T-cell (primary cell): ENCODE measurements around the gene MAP2K6. TPM values are rescaled to one million over a fixed set of nuclear protein-coding genes. Genes with fewer than 3 reads are reported as not detected.

Experiments
- ATAC-seq, 4 experiments: fragments of 200-7000 bp in 3 of 4; fragments of 150-1000 bp in 1 of 4; cut with Tn5 transposase; replicated peaks in 1 of 4; 1 replicate in 3 of 4; 2 replicates in 1 of 4; pipeline ENCODE4 v1.10.0; 2021; ENCODE audit warnings: moderate library complexity in 3 of 4, mild to moderate bottlenecking in 2 of 4, moderate number of reproducible peaks in 1 of 4
- CTCF ChIA-PET, 2 donors: fragments of 300-600 bp; sonication (Branson Sonifier 250); formaldehyde crosslinking; loops; one replicate each; lab custom pipeline; 2022; ENCODE audit warnings: antibody characterized with exemption in 2 of 2; lab: Charles Lee
- POLR2A ChIA-PET, 2 donors: fragments of 300-600 bp; sonication (Branson Sonifier 250); formaldehyde crosslinking; loops; one replicate each; lab custom pipeline; 2022; ENCODE audit warnings: antibody characterized with exemption in 2 of 2; lab: Charles Lee
- DNase-seq, 35 experiments: peaks; one replicate each; pipeline versions ENCODE4 v3.0.0 to v3.0.0-alpha.2; 2013 to 2023
- H3K27ac ChIP-seq: one replicate; pipeline ENCODE4 v1.5.1; 2013; ENCODE audit warnings: low read length
- H3K27me3 ChIP-seq, 2 experiments: replicated peaks in 1 of 2; 1 replicate in 1 of 2; 2 replicates in 1 of 2; pipeline versions ENCODE4 v1.6.1 to v1.7.0; 2013; ENCODE audit warnings: low read length in 1 of 2, mixed read lengths in 1 of 2; ENCODE audit not compliant: control insufficient read depth in 2 of 2, insufficient read depth in 2 of 2; ENCODE audit errors: extremely low read depth in 1 of 2
- H3K36me3 ChIP-seq, 2 donors: 1 replicate in 1 of 2; 2 replicates in 1 of 2; pipeline versions ENCODE4 v1.6.1 to v1.7.0; 2013; ENCODE audit warnings: low read length in 1 of 2; ENCODE audit not compliant: control insufficient read depth in 2 of 2, insufficient read depth in 1 of 2; ENCODE audit errors: extremely low read depth in 1 of 2
- H3K4me1 ChIP-seq, 2 experiments: 1 replicate in 1 of 2; 2 replicates in 1 of 2; pipeline versions ENCODE4 v1.6.1 to v1.7.0; 2013; ENCODE audit warnings: low read length in 2 of 2, mixed read lengths in 1 of 2; ENCODE audit not compliant: insufficient read depth in 2 of 2, control insufficient read depth in 1 of 2; ENCODE audit errors: extremely low read depth in 1 of 2
- H3K4me3 ChIP-seq, 2 donors: 1 replicate in 1 of 2; 2 replicates in 1 of 2; pipeline versions ENCODE4 v1.5.1 to v1.7.0; 2013; ENCODE audit warnings: mild to moderate bottlenecking in 2 of 2, low read length in 1 of 2, moderate library complexity in 1 of 2; ENCODE audit not compliant: control insufficient read depth in 1 of 2; ENCODE audit errors: extremely low read depth in 1 of 2
- H3K9me3 ChIP-seq: 2 replicates; pipeline ENCODE4 v1.7.0; 2013
- H3K27ac Mint-ChIP-seq, 2 donors: one replicate each; pipeline ENCODE4 v1.8.0; 2020 to 2021; ENCODE audit warnings: mild to moderate bottlenecking in 2 of 2, mixed read lengths in 2 of 2
- H3K27me3 Mint-ChIP-seq, 2 donors: one replicate each; pipeline ENCODE4 v1.8.0; 2021 to 2022; ENCODE audit warnings: mixed read lengths in 2 of 2
- H3K36me3 Mint-ChIP-seq: one replicate; pipeline ENCODE4 v1.8.0; 2021; ENCODE audit warnings: mixed read lengths
- H3K4me1 Mint-ChIP-seq, 3 donors: one replicate each; pipeline ENCODE4 v1.8.0; 2020 to 2022; ENCODE audit warnings: mixed read lengths in 3 of 3, mild to moderate bottlenecking in 1 of 3
- H3K4me3 Mint-ChIP-seq, 3 donors: one replicate each; pipeline ENCODE4 v1.8.0; 2020 to 2022; ENCODE audit warnings: mild to moderate bottlenecking in 3 of 3, mixed read lengths in 3 of 3, moderate library complexity in 3 of 3
- H3K9me3 Mint-ChIP-seq, 3 donors: one replicate each; pipeline ENCODE4 v1.8.0; 2020 to 2022; ENCODE audit warnings: mixed read lengths in 3 of 3
- WGBS: methylation state at CpG from one replicate; pipeline ENCODE4 v1.1.5; 2013; ENCODE audit warnings: missing lambda C conversion rate; ENCODE audit not compliant: insufficient coverage; 5-methylcytosine and 5-hydroxymethylcytosine counted together
- total RNA-seq, 35 experiments: library from RNA in 6 of 35; stranded (reverse) in 6 of 35; fragments of 120-200 nt in 1 of 35; gene quantifications; one replicate each; pipeline versions ENCODE4 v1.2.1 to v1.2.4 and lab custom pipeline; 2013 to 2026

Gene MAP2K6
- total RNA-seq, 5 donors from 2014 or later (not counting 1 experiment from before 2014, with no cell fraction given) = 10.4 to 25.1 (median 11.5) TPM

DNA sequence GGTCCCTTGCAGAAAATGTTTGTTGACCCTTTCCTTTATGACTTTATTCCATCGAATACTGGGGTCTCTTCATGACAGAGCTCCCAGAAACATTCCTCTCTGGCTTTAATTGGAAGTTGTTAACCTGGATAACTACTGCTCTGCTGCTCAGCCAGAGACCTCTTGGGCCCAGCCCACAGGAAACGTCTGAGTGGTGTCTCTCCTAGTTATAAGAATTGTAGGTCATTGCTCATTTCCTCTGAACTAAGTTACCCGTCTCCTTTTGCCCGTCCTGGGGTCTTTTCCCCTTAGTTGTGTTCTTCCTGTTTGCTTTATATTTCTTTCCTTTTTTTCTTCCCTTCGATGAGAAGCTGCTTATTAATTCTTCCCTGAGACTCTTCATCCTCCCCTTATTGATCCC lies 9.0 kb downstream of the MAP2K6 start:
- no peaks in the 10 kb centered on the region for H3K27me3 Mint-ChIP-seq
- Histone ChIP-seq H3K36me3 (no peaks in the 10 kb centered on the region), H3K4me3 (no peak overlapping the region), H3K9me3 (no peaks in the 10 kb centered on the region), H3K27me3 (no peaks in the 10 kb centered on the region), H3K27ac (no peak overlapping the region), H3K4me1 (peaks cover 2 to 15% of the 10 kb centered on the region in 2 experiments)
- peaks cover 23% of the 10 kb centered on the region for H3K36me3 Mint-ChIP-seq
- peak overlapping the region; percentile 10 to 36 (median 29) for H3K4me3 Mint-ChIP-seq
- ChIA-PET CTCF (interaction anchor here in 1 of 2 donors (1.1 to 1.4 kb wide), 3 partner anchors 28 to 85 kb away, joined by 3 to 4 read pairs (median 3); no protein-coding TSS in a partner anchor), POLR2A (no interaction called here)
- ATAC-seq (peak in 2 of 4 experiments; percentile 69 to 84), DNase-seq (peak in 2 of 35 experiments; percentile 6 to 16)
- H3K27ac Mint-ChIP-seq = peak overlapping the region; percentile 58 to 68
- no peaks in the 10 kb centered on the region for H3K9me3 Mint-ChIP-seq
- no CpG with 5 or more reads among the region's 5 CpGs for WGBS
- H3K4me1 Mint-ChIP-seq = peaks cover 60 to 69% (median 65%) of the 10 kb centered on the region in 3 donors

GRCh38 chr17:69424287-69425041 lies 10.0 kb downstream of the MAP2K6 start:
- H3K4me1 Mint-ChIP-seq = peaks cover 68 to 70% (median 69%) of the 10 kb centered on the region in 3 donors
- H3K36me3 Mint-ChIP-seq = peaks cover 24% of the 10 kb centered on the region
- no peaks in the 10 kb centered on the region for H3K27me3 Mint-ChIP-seq
- Histone ChIP-seq H3K27me3 (no peaks in the 10 kb centered on the region), H3K4me1 (peaks cover 2 to 15% of the 10 kb centered on the region in 2 experiments), H3K9me3 (no peaks in the 10 kb centered on the region), H3K36me3 (no peaks in the 10 kb centered on the region), H3K4me3 (no peak overlapping the region), H3K27ac (no peak overlapping the region)
- H3K9me3 Mint-ChIP-seq = no peaks in the 10 kb centered on the region
- H3K4me3 Mint-ChIP-seq = no peak overlapping the region
- no CpG with 5 or more reads among the region's 8 CpGs for WGBS
- H3K27ac Mint-ChIP-seq = no peak overlapping the region
- ChIA-PET CTCF (interaction anchor here (0.6 to 1.4 kb wide), 2 partner anchors 16 to 29 kb away, joined by 4 to 9 read pairs; no protein-coding TSS in a partner anchor), POLR2A (no interaction called here)
- DNase-seq = no peak
- ATAC-seq = no peak

DNA sequence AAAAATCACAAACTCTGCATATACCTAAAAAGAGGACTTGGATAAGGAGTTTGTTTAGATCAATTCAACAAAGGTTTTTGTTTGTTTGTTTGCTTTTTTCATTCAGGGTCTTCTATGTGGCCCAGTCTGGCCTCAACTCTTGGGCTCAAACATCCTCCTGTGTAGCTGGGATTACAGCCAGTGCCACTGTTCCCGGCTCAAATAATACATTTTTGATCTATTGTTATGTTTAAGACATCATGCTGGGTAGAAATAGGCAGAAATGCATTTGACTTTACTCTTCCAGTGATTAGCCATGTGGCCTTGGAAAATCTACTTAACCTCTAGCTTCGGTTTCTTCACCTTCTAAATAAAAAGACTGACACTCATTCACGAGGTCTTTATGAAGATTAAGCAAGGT lies 11.5 kb downstream of the MAP2K6 start:
- peaks cover 74 to 79% (median 76%) of the 10 kb centered on the region in 3 donors for H3K4me1 Mint-ChIP-seq
- DNase-seq (no peak), ATAC-seq (no peak)
- Histone ChIP-seq H3K36me3 (no peaks in the 10 kb centered on the region), H3K4me1 (peaks cover 2 to 15% of the 10 kb centered on the region in 2 experiments), H3K4me3 (no peak overlapping the region), H3K27ac (no peak overlapping the region), H3K9me3 (no peaks in the 10 kb centered on the region), H3K27me3 (no peaks in the 10 kb centered on the region)
- POLR2A ChIA-PET = no interaction called here
- peaks cover 25% of the 10 kb centered on the region for H3K36me3 Mint-ChIP-seq
- CTCF ChIA-PET = no interaction called here
- H3K4me3 Mint-ChIP-seq = no peak overlapping the region
- no peaks in the 10 kb centered on the region for H3K27me3 Mint-ChIP-seq
- H3K27ac Mint-ChIP-seq = no peak overlapping the region
- no CpG with 5 or more reads among the region's 3 CpGs for WGBS
- no peaks in the 10 kb centered on the region for H3K9me3 Mint-ChIP-seq

- Mint-ChIP-seq H3K4me3 (no peak overlapping the region), H3K9me3 (no peaks in the 10 kb centered on the region), H3K4me1 (peaks cover 71 to 83% (median 74%) of the 10 kb centered on the region in 3 donors), H3K27ac (no peak overlapping the region), H3K36me3 (peaks cover 34% of the 10 kb centered on the region), H3K27me3 (no peaks in the 10 kb centered on the region)
- ChIA-PET CTCF (no interaction called here), POLR2A (no interaction called here)
- H3K4me1 ChIP-seq = peaks cover 2 to 14% of the 10 kb centered on the region in 2 experiments
- ATAC-seq = no peak
- no peaks in the 10 kb centered on the region for H3K27me3 ChIP-seq
- no peak overlapping the region for H3K27ac ChIP-seq
- no peak overlapping the region for H3K4me3 ChIP-seq
- WGBS = no CpG with 5 or more reads among the region's 2 CpGs
- H3K9me3 ChIP-seq = no peaks in the 10 kb centered on the region
- no peaks in the 10 kb centered on the region for H3K36me3 ChIP-seq
- no peak for DNase-seq
These were observed 13.1 kb downstream of the MAP2K6 start for GRCh38 chr17:69427486-69428197.

DNA sequence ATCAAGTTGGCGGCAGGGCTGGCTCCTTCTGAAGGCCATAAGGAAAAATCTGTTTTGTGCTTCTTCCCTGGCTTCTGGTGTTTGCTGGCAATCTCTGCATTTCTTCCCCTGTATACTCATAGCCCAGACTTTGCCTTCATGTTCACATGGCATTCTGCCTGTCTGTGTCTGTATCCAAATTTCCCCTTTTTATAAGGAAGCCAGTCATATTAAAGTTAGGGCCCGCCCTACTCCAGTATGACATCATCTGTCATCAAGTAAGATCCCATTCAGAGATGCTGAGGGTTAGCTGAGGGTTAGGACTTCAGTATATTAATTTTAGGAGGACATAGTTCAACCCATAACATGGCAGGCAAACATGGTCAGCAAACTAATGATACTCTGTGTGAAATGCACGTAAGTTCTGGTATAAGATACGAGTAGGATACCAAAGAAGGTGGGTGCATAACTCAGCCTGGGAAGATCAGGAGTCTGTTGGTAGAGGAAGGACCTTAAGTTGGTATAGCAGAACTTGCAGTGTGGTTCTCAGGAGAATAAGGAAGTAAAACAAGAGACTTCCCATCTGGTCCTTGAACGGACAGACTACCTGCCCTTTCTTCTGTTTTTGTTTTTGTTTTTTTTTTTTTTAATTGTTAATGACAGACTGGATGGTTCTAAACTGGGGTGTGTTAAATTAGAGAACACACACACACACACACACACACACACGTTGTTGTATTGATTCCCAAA lies 13.9 kb downstream of the MAP2K6 start:
- H3K27ac Mint-ChIP-seq = no peak overlapping the region

GRCh38 chr17:69430488-69430887 lies 16.0 kb downstream of the MAP2K6 start:
- no peak overlapping the region for H3K4me3 Mint-ChIP-seq
- POLR2A ChIA-PET = no interaction called here
- CTCF ChIA-PET = no interaction called here

More for the DNA sequence above, 13.9 kb downstream of the MAP2K6 start:
- no peaks in the 10 kb centered on the region for H3K9me3 ChIP-seq
- no peak overlapping the region for H3K4me3 ChIP-seq
- POLR2A ChIA-PET = no interaction called here
- DNase-seq (no peak), ATAC-seq (no peak)
- Mint-ChIP-seq H3K36me3 (peaks cover 34% of the 10 kb centered on the region), H3K9me3 (no peaks in the 10 kb centered on the region), H3K27me3 (no peaks in the 10 kb centered on the region), H3K4me1 (peaks cover 69 to 83% (median 71%) of the 10 kb centered on the region in 3 donors), H3K4me3 (no peak overlapping the region)
- CTCF ChIA-PET = no interaction called here
- H3K36me3 ChIP-seq = no peaks in the 10 kb centered on the region
- 67% methylated on average over 3 of the region's 6 CpGs for WGBS
- no peaks in the 10 kb centered on the region for H3K27me3 ChIP-seq
- H3K27ac ChIP-seq = no peak overlapping the region
- peaks cover 0 to 7% of the 10 kb centered on the region in 2 experiments for H3K4me1 ChIP-seq

More at GRCh38 chr17:69430488-69430887, 16.0 kb downstream of the MAP2K6 start:
- H3K36me3 ChIP-seq = no peaks in the 10 kb centered on the region
- no peaks in the 10 kb centered on the region for H3K27me3 ChIP-seq
- Mint-ChIP-seq H3K9me3 (no peaks in the 10 kb centered on the region), H3K27ac (peak overlapping the region in 1 of 2 donors; percentile 24), H3K36me3 (peaks cover 34% of the 10 kb centered on the region), H3K4me1 (peaks cover 61 to 76% (median 64%) of the 10 kb centered on the region in 3 donors), H3K27me3 (no peaks in the 10 kb centered on the region)
- peaks cover 0 to 2% of the 10 kb centered on the region in 2 experiments for H3K4me1 ChIP-seq
- ATAC-seq = no peak
- WGBS = 44% methylated on average over 1 of the region's 4 CpGs
- H3K9me3 ChIP-seq = no peaks in the 10 kb centered on the region
- no peak for DNase-seq
- no peak overlapping the region for H3K4me3 ChIP-seq
- no peak overlapping the region for H3K27ac ChIP-seq
